DMS79 (cell line): ENCODE measurements around the gene MORN1.

Source experiments
- DNase-seq: peaks from one replicate; lab custom pipeline; 2025; lab: John Stamatoyannopoulos, UW

The MORN1 gene

GRCh38 chr1:2374252-2375155 is 16.9 kb downstream of the MORN1 start:
- DNase-seq = no peak

GRCh38 chr1:2373551-2374251 is 17.7 kb downstream of the MORN1 start:
- no peak for DNase-seq

- no peak for DNase-seq
Measured at GRCh38 chr1:2372551-2373490, 18.5 kb downstream of the MORN1 start.

DNA sequence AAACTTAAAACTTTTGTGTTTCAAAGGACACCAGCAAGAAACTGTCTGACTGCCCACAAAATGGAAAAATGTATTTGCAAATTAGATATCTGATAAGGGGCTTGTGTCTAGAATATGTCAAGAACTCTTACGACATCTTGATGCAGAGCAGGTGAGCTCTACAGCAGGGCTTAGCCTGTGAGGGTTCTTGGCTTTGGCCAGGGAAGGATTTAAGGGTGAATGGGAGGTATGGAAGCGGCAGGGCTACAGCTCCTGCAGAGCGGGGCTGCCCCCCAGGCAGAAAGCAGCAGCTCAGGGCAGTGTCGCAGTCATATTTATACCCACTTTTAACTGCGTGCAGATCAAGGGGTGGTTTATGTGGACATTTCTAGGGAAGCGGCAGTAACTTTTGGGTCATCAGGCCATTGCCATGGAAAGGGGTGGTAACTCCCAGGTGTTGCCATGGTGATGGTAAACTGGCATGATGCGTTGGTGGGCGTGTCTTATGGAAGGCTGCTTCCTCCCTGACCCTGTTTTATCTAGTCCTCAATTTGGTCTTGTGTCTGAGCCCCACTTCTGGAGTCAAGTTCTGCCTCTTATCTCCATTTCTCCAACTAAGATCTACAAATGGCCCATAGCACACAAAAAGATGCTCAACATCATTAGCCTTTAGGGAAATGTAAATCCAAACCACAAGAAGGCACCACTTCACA is 23.2 kb downstream of the MORN1 start:
- DNase-seq = no peak

DNA sequence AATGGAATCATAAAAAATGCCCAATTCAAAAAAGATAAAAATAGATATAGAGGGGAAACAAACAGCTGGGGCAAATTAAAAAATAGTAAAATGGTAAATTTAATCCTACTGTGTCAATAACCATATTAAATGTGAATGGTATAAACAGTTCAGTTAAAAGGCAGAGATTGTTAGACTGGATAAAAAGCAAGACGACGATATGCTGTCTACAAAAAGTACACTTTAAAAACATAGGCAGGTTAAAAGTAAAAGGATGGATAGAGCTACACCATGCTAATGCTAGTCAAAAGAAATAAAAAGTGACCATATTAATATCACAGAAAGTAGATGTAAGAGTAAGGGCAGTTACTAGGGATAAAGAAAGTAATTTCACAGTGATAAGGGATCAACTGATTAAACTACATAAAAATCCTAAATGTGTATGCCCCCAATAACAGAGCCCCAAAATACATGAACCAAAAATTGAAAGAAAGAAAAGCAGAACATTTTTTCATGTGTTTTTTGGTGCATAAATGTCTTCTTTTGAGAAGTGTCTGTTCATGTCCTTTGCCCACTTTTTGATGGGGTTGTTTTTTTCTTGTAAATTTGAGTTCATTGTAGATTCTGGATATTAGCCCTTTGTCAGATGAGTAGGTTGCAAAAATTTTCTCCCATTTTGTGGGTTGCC is 27.4 kb downstream of the MORN1 start:
- no peak for DNase-seq

DNA sequence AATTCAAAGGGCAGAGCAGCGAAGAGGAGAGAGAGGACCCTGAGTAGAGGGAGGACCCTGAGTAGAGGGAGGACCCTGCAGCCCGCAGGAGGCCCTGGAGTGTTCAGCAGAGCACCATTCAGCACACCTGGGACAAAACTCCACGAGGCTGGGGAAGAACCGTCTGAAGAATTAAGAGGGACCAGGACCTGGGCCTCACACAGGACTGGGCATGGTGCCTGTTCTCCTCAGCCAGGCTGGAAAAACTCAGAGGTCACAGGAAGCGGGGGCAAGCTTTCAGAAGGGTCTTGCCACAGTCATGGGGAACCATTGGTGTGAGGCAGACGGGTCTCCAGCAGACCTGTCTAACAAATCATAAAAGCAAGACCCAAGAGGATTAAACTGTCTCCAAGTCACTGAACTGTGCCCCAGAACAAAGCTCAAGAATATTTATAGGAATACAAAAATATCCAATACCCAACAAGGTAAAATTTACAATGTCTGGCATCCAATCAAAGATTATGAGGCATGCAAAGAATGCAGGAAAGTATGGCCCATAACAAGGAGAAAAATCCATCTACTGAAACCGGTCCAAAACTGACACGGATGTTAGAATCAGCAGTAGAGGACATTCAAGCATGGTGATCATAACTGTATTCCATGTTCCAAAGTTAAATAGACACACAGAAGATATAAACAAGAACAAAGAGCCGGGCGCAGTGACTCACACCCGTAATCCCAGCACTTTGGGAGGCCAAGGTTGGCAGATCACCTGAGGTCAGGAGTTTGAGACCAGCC is 30.6 kb downstream of the MORN1 start:
- DNase-seq = no peak

DNA sequence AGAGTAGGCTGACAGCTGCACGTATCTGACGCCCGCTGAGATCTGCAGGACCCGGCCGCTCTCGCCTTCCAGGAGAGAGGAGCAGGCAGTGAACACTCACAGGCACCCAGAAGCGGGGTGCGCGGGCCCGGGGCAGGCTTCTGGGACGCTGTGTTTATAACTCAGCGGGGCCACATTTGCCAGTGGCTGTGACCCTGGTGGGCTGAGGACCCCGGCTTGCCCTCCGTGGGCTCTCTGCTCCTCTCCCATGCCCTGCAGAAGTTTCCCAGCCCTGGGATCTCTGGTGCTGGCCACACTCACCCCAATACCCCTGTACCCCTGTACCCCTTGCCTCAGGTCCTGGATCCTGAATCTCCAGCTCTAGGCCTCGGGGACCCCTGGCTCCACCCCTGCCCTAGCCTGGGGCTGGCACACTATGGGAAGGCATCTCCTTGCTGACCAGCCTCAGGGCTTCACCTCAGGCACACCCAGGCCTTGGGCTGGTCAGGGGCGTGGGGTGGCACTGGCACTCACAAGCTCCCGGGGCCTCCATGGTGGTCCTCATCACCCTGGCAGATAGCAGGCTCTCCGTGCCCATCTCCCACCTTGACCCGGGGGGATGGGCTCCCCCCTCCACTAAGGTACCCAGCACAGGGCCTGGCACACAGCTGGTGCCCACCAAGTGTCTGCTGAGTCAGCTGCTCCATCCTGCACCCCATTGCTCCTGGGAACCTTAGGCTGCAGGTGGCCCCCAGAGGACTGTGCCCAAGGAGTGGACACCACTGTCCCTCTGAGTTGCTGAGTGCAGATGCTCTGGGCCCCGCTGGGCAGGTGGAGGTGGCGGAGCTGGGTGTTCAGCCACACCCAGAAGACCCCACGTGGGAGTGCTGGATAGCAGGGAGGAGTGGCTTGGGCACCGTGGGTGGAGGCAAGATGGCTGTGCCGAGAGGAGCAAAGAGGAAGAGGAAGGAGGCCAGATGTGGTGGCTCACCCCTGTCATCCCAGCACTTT is 32.4 kb downstream of the MORN1 start:
- DNase-seq = no peak

DNA sequence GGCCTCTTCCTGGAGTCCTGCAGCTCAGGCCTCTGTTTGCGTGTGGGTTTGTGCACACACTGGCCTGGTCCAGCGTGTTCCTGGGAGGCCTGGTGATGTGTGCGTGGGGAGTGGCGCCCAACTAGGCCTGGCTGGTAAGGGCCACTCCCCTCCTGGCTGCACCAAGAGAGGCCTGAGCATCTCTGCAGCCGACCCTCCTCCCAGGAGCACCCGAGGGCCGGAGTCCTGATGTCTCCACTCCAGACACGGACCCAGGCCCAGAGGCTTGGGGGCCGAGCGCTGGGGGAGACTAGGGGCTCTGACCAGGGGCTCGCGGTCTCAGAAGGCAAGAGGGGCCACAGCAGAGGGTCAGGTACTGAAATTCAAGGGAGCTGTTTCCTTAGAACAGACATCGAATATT is 33.3 kb downstream of the MORN1 start:
- no peak for DNase-seq

DNA sequence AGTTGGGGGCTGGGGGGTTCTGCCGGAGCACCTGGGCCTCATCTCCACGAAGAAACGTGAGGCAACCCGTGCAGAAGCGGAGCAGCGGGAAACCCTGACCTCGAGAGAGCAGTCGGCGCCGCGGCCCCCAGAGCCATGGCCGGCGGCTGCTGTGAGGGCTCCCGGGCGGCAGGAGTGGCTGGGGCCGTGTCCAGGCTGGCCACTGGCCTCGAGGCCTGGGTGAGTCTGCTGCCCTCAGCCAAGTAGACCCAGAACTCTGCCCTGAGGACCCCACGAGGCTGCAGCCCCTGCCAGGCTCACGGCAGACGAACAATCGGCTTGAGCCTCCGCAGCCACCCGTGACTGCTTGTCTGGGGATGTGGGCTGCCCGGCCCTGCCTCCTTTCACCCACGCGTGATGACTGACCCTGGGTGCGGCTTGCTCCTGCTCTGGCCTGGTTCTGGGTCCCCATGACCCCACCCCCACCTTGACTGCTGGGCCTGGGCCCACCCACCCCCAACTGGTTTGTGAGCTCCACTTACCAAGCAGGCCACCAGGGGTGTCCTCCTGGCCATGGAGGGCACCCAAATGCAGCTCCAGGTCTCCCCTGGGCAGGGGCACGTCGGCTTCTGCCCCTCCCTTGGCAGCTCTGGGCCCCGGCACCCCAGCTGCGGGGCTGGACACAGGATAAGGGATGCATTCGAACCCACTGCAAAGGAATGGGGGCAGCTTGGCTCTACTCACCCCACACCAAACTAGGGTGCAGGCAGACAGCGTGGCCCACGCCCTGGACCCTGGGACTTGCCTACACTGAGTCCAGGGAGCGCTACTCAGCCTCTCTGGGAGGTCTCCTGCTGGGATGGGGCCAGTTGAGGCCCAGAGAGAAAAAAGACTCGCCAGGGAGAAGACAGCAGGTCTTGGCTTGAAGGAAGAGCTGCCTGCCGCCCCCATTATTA is 34.2 kb downstream of the MORN1 start:
- DNase-seq = no peak

DNA sequence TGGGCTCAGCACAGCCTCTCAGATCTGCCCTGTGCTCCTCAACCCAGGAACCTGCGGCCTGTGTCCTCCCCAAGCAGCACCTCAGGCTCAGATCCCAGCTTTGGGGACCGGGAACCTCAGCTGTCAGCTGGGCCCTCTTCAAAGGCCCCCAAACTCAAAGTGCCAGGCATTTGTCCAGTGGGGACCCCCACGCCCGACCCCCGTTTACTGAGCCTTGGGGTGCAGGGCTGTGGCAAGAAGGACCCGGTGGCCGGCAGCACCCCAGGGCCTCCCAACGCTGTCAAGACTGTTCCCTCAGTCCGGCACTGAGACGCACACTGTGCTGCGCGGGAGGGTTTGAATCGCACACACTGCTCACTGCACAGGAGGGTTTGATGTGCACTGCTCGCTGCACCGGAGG is 35.0 kb downstream of the MORN1 start:
- no peak for DNase-seq

DNA sequence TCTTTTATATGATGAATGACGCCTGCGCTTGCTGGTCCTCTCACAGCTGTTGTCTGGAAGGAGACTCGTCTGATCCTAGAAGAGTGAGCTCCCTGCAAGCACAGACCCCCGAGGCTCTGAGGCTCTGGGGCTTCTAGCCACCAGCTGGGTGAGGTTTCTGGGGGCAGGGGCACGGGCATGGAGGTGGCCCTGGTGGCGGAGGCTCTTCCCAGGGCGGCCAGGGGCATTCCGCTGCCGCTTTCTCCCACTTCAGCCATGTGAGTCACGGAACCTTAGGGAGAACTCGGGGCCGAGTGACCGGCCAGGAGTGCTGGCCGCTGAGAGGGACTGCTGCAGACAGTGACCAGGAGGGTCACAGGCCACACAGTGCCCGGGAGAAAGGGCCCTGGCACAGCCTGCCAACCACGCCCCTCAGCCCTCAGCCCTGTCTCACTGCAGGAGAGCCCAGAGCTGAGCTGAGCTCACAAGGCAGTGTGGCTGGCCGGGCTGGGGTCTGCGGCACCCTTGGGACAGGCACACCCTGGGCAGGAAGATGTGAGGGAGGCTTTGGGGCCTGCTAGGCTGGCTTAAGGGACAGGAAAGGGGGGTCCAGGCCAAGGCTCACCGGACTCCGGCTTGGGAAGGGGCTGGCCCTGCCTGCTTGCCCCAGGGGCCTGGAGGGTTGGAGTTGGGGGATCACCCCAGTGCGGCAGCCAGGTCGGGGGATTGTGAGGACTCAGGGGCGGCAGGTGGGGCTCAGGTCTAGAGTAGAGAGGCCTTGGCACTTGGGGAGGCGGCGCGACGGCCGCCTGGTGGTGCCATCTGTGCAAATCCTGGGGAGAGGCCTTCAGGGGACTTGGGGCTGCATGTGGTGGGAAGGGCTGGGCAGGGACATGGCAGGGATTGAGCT is 35.7 kb downstream of the MORN1 start:
- no peak for DNase-seq

GRCh38 chr1:2354511-2355372 is 36.6 kb downstream of the MORN1 start:
- no peak for DNase-seq

GRCh38 chr1:2353551-2354438 is 37.6 kb downstream of the MORN1 start:
- DNase-seq = no peak

- DNase-seq = no peak
Measured at GRCh38 chr1:2352897-2353550, 38.3 kb downstream of the MORN1 start.
